K562 (cell line): Measurements from ENCODE around the gene EPHX1. TPM values are rescaled to one million over a fixed set of nuclear protein-coding genes. Genes with fewer than 3 reads are reported as not detected.

Source experiments
- ATAC-seq: fragments of 200-7000 bp; cut with Tn5 transposase; 3 replicates; pipeline ENCODE4 v1.9.1; 2020; ENCODE audit warnings: moderate library complexity
- BruUV-seq: library from RNA; stranded (reverse); fragments of 400-500 nt; replicated peaks from 2 replicates; lab custom pipeline; 2021; lab: Mats Ljungman, UMichigan
- CTCF ChIA-PET: fragments of 300-600 bp; formaldehyde crosslinking; extraction: SDS; loops from one replicate; lab custom pipeline; 2021; ENCODE audit warnings: low intra/inter-chr PET ratio; lab: Yijun Ruan, JAX
- POLR2A ChIA-PET: fragments of 300-600, 350-650 bp; sonication (Branson Sonifier 250); formaldehyde crosslinking; extraction: SDS; loops from one replicate; lab custom pipeline; 2021; ENCODE audit warnings: antibody characterized with exemption, inconsistent platforms; lab: Yijun Ruan, JAX
- DNase-seq, 4 experiments: peaks; one replicate each; pipeline versions ENCODE4 v3.0.0 to v3.0.0-alpha.2; 2011 to 2018; ENCODE audit warnings: low spot score in 3 of 4, mixed read lengths in 3 of 4; ENCODE audit errors: extremely low read depth in 1 of 4
- FAIRE-seq: peaks from 2 replicates; lab custom pipeline; 2011; peaks lifted over from hg19 to GRCh38; lab: Jason Lieb, UNC
- H2AFZ ChIP-seq: 2 replicates; pipeline ENCODE4 v1.6.0; 2011; ENCODE audit warnings: low read depth, low read length, control low read depth, inconsistent platforms
- H3K27ac ChIP-seq: fragments of 200-600 bp; 3 replicates; pipeline ENCODE4 v1.8.0; 2011; ENCODE audit warnings: low read depth, mild to moderate bottlenecking, control low read depth, inconsistent platforms, low read length, moderate library complexity, mixed read lengths; ENCODE audit errors: extremely low read depth
- H3K27me3 ChIP-seq, 2 experiments: fragments of 300-600 bp in 1 of 2; 2 replicates in 1 of 2; 3 replicates in 1 of 2; pipeline versions ENCODE4 v1.6.0 to v1.8.0; 2011; ENCODE audit warnings: inconsistent platforms in 2 of 2, low read length in 2 of 2, mild to moderate bottlenecking in 1 of 2, mixed read lengths in 1 of 2, moderate library complexity in 1 of 2; ENCODE audit not compliant: control insufficient read depth in 2 of 2, insufficient read depth in 2 of 2
- H3K36me3 ChIP-seq: fragments of 300-600 bp; 3 replicates; pipeline ENCODE4 v1.8.0; 2011; ENCODE audit warnings: mild to moderate bottlenecking, low read length, inconsistent platforms; ENCODE audit not compliant: control insufficient read depth, insufficient read depth
- H3K4me1 ChIP-seq, 2 experiments: fragments of 200-600 bp in 1 of 2; replicated peaks in 1 of 2; 2 replicates in 1 of 2; 3 replicates in 1 of 2; pipeline versions ENCODE4 v1.5.1 to v1.8.0; 2011; ENCODE audit warnings: inconsistent platforms in 2 of 2, low read length in 2 of 2, mild to moderate bottlenecking in 1 of 2, mixed read lengths in 1 of 2, moderate library complexity in 1 of 2; ENCODE audit not compliant: control insufficient read depth in 2 of 2, insufficient read depth in 2 of 2
- H3K4me2 ChIP-seq: 2 replicates; pipeline ENCODE4 v1.6.1; 2011; ENCODE audit warnings: low read length, control low read depth, inconsistent platforms, mixed read lengths; ENCODE audit not compliant: insufficient read depth
- H3K4me3 ChIP-seq: fragments of 200-600 bp; sonication (generic), shearing (Covaris generic); 2 replicates; pipeline ENCODE4 v1.5.1; 2016; ENCODE audit warnings: control low read depth, inconsistent platforms
- H3K79me2 ChIP-seq: fragments of 200-600 bp; 3 replicates; pipeline ENCODE4 v1.8.0; 2011; ENCODE audit warnings: low read length, inconsistent platforms; ENCODE audit not compliant: control insufficient read depth, insufficient read depth
- H3K9ac ChIP-seq, 2 experiments: 2 replicates each; pipeline versions ENCODE4 v1.6.0 to v1.6.1; 2011; ENCODE audit warnings: low read depth in 2 of 2, low read length in 2 of 2, control low read depth in 1 of 2, inconsistent platforms in 1 of 2, mild to moderate bottlenecking in 1 of 2, mixed read lengths in 1 of 2; ENCODE audit not compliant: insufficient read depth in 1 of 2
- H3K9me1 ChIP-seq: one replicate; pipeline ENCODE4 v1.6.0; 2011; ENCODE audit warnings: inconsistent platforms, mild to moderate bottlenecking, low read length, moderate library complexity; ENCODE audit not compliant: control insufficient read depth, insufficient read depth
- H3K9me3 ChIP-seq: replicated peaks from 2 replicates; pipeline ENCODE4 v1.5.1; 2011; ENCODE audit warnings: low read depth, low read length, inconsistent platforms; ENCODE audit not compliant: control insufficient read depth, insufficient read depth
- H4K20me1 ChIP-seq: replicated peaks from 2 replicates; pipeline ENCODE4 v1.6.1; 2011; ENCODE audit warnings: low read length, inconsistent platforms, mixed read lengths; ENCODE audit not compliant: control insufficient read depth, insufficient read depth
- SMARCA5 ChIP-seq: fragments of 450-650 bp; IDR thresholded peaks from 2 replicates; pipeline ENCODE4 v1.6.1; 2016
- SREBF2 ChIP-seq: sonication (generic); formaldehyde crosslinking; IDR thresholded peaks from 2 replicates; pipeline ENCODE4 v1.4.0; 2020; ENCODE audit warnings: mild to moderate bottlenecking, missing genetic modification reagents
- ZNF12 ChIP-seq: sonication (generic); formaldehyde crosslinking; IDR thresholded peaks from 2 replicates; pipeline ENCODE4 v1.4.0; 2020; ENCODE audit warnings: mild to moderate bottlenecking, missing genetic modification reagents
- ZNF512 ChIP-seq: IDR thresholded peaks from 2 replicates; pipeline ENCODE4 v1.6.1; 2016; ENCODE audit warnings: missing genetic modification characterization, missing compliant biosample characterization
- WGBS: fragments of 100-300 bp; shearing (Covaris generic); methylation state at CpG from one replicate; pipeline ENCODE4 v1.1.6; 2016; ENCODE audit warnings: low coverage, mixed read lengths; ENCODE audit not compliant: insufficient coverage; ENCODE audit errors: missing lambda C conversion rate; 5-methylcytosine and 5-hydroxymethylcytosine counted together
- in situ Hi-C: fragments of 300-500 bp; cut with MboI; formaldehyde crosslinking; loops from 4 replicates; pipeline ENCODE4 v1.15.0; 2018; ENCODE audit warnings: inconsistent platforms, mixed read lengths
- intact Hi-C: fragments of 100-400 bp; cut with micrococcal nuclease; formaldehyde crosslinking; loops from 2 replicates; pipeline ENCODE4 v1.14.2; 2022
- polyA plus RNA-seq, 8 experiments: library from polyadenylated mRNA; depleted of rRNA in 4 of 8; stranded (reverse) in 5 of 8; unstranded in 3 of 8; fragments of >200 nt; fragmentation: Nextera tagmentation in 2 of 8; fragmentation: Illumina TruSeq in 1 of 8; extraction: Ambion mirVana in 2 of 8; extraction: Trizol in 1 of 8; gene quantifications; 2 replicates each; pipeline versions ENCODE4 v1.2.1 to v1.2.3, GENCODE V29; 2011 to 2014; ENCODE audit warnings: inconsistent platforms in 1 of 8, missing spikeins in 1 of 8
- total RNA-seq, 7 experiments: library from RNA; depleted of rRNA in 6 of 7; stranded (reverse); fragments of >200 nt in 6 of 7; fragmentation: Illumina TruSeq in 2 of 7; extraction: Trizol in 2 of 7; gene quantifications; 2 replicates each; pipeline versions ENCODE4 v1.2.1 to v1.2.3, GENCODE V29; 2011 to 2021; ENCODE audit warnings: low replicate concordance in 1 of 7
- TF ChIP-seq, protein P1 (sequence below): sonication (generic); formaldehyde crosslinking; IDR thresholded peaks from 2 replicates; pipeline ENCODE4 v1.8.0; 2022; ENCODE audit warnings: mild to moderate bottlenecking, missing genetic modification reagents

Gene EPHX1
- total and polyA plus RNA-seq, 9 of the 15 experiments (the other 6 are each of a cell fraction or from before 2014, with no cell fraction given), result 0.21 to 27.0 (median 6.7) TPM

GRCh38 chr1:225883616-225884265 lies 73.8 kb downstream of the EPHX1 start:
- H2AFZ ChIP-seq, result no peak overlapping the region
- peaks cover 18% of the 10 kb centered on the region; the same call in 1 of the 3 replicates for H3K36me3 ChIP-seq
- no peak for FAIRE-seq
- peak overlapping the region in 1 of 2 experiments; percentile 97; a peak in 1 of 4 replicates for H3K9ac ChIP-seq
- peaks cover 15% of the 10 kb centered on the region; the same call in 1 of the 2 replicates for H4K20me1 ChIP-seq
- H3K79me2 ChIP-seq, result peaks cover 44% of the 10 kb centered on the region
- no peak for ATAC-seq
- ChIA-PET CTCF (interaction anchor here (0.6 kb wide), 1 partner anchor 17 kb away, joined by 4 read pairs; no protein-coding TSS in a partner anchor), POLR2A (interaction anchor here (0.6 to 4.1 kb wide), 9 partner anchors 13 to 483 kb away, joined by 3 to 37 read pairs (median 4); no protein-coding TSS in a partner anchor)
- intact Hi-C loops, result loop anchor here (2.0 to 5.0 kb wide), 3 partner anchors 41 to 239 kb away; partner anchors contain the start of gene PYCR2
- H3K27ac ChIP-seq, result no peak overlapping the region
- peaks cover 6% of the 10 kb centered on the region for H3K9me1 ChIP-seq
- no peaks in the 10 kb centered on the region for H3K27me3 ChIP-seq
- BruUV-seq, result no TSS peak
- TF ChIP-seq SREBF2 (CRISPR knock-in tag) (no peak), ZNF12 (CRISPR knock-in tag) (0 out of 2 replicates have a peak, but pooled peaks have one; percentile 11), ZNF512 (tag) (0 out of 2 replicates have a peak, but pooled peaks have one; percentile 21), SMARCA5 (0 out of 2 replicates have a peak, but pooled peaks have one; percentile 4)
- TF ChIP-seq, protein P1, sequence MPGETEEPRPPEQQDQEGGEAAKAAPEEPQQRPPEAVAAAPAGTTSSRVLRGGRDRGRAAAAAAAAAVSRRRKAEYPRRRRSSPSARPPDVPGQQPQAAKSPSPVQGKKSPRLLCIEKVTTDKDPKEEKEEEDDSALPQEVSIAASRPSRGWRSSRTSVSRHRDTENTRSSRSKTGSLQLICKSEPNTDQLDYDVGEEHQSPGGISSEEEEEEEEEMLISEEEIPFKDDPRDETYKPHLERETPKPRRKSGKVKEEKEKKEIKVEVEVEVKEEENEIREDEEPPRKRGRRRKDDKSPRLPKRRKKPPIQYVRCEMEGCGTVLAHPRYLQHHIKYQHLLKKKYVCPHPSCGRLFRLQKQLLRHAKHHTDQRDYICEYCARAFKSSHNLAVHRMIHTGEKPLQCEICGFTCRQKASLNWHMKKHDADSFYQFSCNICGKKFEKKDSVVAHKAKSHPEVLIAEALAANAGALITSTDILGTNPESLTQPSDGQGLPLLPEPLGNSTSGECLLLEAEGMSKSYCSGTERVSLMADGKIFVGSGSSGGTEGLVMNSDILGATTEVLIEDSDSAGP (CRISPR knock-in tag), result no peak
- TF ChIP-seq, all 486 proteins: peak for 3
- 75% methylated on average over 11 of the region's 11 CpGs for WGBS
- Histone ChIP-seq H3K4me2 (no peak overlapping the region; the same call in 1 of the 2 replicates), H3K4me3 (no peak overlapping the region), H3K9me3 (no peaks in the 10 kb centered on the region), H3K4me1 (peaks cover 23 to 62% of the 10 kb centered on the region in 2 experiments; a peak in 4 of 5 replicates)
- in situ Hi-C loops, result no loop called here
- peak in 3 of 4 experiments; percentile 32 to 45 (median 43) for DNase-seq
